IMR-90 (cell line): Measurements from ENCODE around the gene CAMK4. TPM values are rescaled to one million over a fixed set of nuclear protein-coding genes. Genes with fewer than 3 reads are reported as not detected.

ENCODE experiments used
- ATAC-seq: fragments of 200-7000 bp; cut with Tn5 transposase; 2 replicates; pipeline ENCODE4 v1.9.1; 2020; ENCODE audit warnings: low read depth, mild to moderate bottlenecking, moderate library complexity
- BruUV-seq: library from RNA; stranded (reverse); fragments of 400-500 nt; replicated peaks from 2 replicates; lab custom pipeline; 2021; lab: Mats Ljungman, UMichigan
- CTCF ChIA-PET: fragments of 300-600 bp; formaldehyde crosslinking; extraction: SDS; loops from one replicate; lab custom pipeline; 2021; ENCODE audit warnings: antibody characterized with exemption; lab: Yijun Ruan, JAX
- POLR2A ChIA-PET: fragments of 300-600 bp; sonication (Branson Sonifier 250); formaldehyde crosslinking; loops from one replicate; lab custom pipeline; 2022; ENCODE audit warnings: antibody characterized with exemption; ENCODE audit not compliant: unreplicated experiment; lab: Charles Lee
- DNase-seq: peaks from one replicate; pipeline ENCODE4 v3.0.0; 2013
- H2AFZ ChIP-seq: replicated peaks from 2 replicates; pipeline ENCODE3; 2013; ENCODE audit warnings: low read length, mild to moderate bottlenecking; ENCODE audit not compliant: poor library complexity
- H2AK5ac ChIP-seq: 2 replicates; pipeline ENCODE4 v1.6.1; 2013; ENCODE audit warnings: low read depth, low read length, inconsistent platforms
- H2AK9ac ChIP-seq: replicated peaks from 2 replicates; pipeline ENCODE3; 2013; ENCODE audit warnings: mild to moderate bottlenecking, low read depth, low read length, moderate library complexity; ENCODE audit not compliant: poor library complexity
- H2BK120ac ChIP-seq: 2 replicates; pipeline ENCODE4 v1.6.1; 2013; ENCODE audit warnings: low read depth, low read length, inconsistent platforms
- H2BK15ac ChIP-seq: 3 replicates; pipeline ENCODE4 v1.6.1; 2013; ENCODE audit warnings: low read depth, low read length, inconsistent platforms
- H2BK20ac ChIP-seq: 2 replicates; pipeline ENCODE4 v1.6.1; 2013; ENCODE audit warnings: low read depth, mild to moderate bottlenecking, inconsistent platforms, low read length, moderate library complexity
- H2BK5ac ChIP-seq: 2 replicates; pipeline ENCODE4 v1.6.1; 2013; ENCODE audit warnings: mild to moderate bottlenecking, low read depth, low read length, inconsistent platforms; ENCODE audit not compliant: poor library complexity, severe bottlenecking
- H3K14ac ChIP-seq: replicated peaks from 2 replicates; pipeline ENCODE4 v1.6.1; 2013; ENCODE audit warnings: low read depth, low read length, inconsistent platforms
- H3K18ac ChIP-seq: 2 replicates; pipeline ENCODE4 v1.6.1; 2013; ENCODE audit warnings: low read depth, low read length, control low read depth
- H3K23ac ChIP-seq: 2 replicates; pipeline ENCODE4 v1.6.1; 2013; ENCODE audit warnings: low read depth, low read length, inconsistent platforms
- H3K27ac ChIP-seq: 2 replicates; pipeline ENCODE4 v1.5.1; 2013; ENCODE audit warnings: mild to moderate bottlenecking, control low read depth, low read length; ENCODE audit not compliant: insufficient read depth
- H3K27me3 ChIP-seq: 2 replicates; pipeline ENCODE4 v1.6.1; 2013; ENCODE audit warnings: low read length; ENCODE audit not compliant: control insufficient read depth, insufficient read depth
- H3K36me3 ChIP-seq: 2 replicates; pipeline ENCODE4 v1.6.1; 2013; ENCODE audit warnings: low read length, mixed read lengths; ENCODE audit not compliant: control insufficient read depth, insufficient read depth
- H3K4ac ChIP-seq: 2 replicates; pipeline ENCODE4 v1.6.1; 2013; ENCODE audit warnings: low read depth, low read length, inconsistent platforms
- H3K4me1 ChIP-seq: 2 replicates; pipeline ENCODE4 v1.6.1; 2013; ENCODE audit warnings: low read length, mixed read lengths; ENCODE audit not compliant: control insufficient read depth, insufficient read depth
- H3K4me2 ChIP-seq: 2 replicates; pipeline ENCODE4 v1.6.1; 2013; ENCODE audit warnings: low read depth, mild to moderate bottlenecking, control low read depth, low read length, moderate library complexity
- H3K4me3 ChIP-seq: 2 replicates; pipeline ENCODE4 v1.5.1; 2013; ENCODE audit warnings: low read depth, mild to moderate bottlenecking, control low read depth, low read length, moderate library complexity; ENCODE audit not compliant: insufficient read depth
- H3K56ac ChIP-seq: 2 replicates; pipeline ENCODE4 v1.6.1; 2013; ENCODE audit warnings: low read length, inconsistent platforms; ENCODE audit not compliant: insufficient read depth; ENCODE audit errors: extremely low read depth
- H3K79me1 ChIP-seq, 2 experiments: 2 replicates each; pipeline ENCODE4 v1.6.1; 2013; ENCODE audit warnings: low read length in 2 of 2, inconsistent platforms in 1 of 2, low read depth in 1 of 2
- H3K9ac ChIP-seq: 2 replicates; pipeline ENCODE4 v1.6.1; 2013; ENCODE audit warnings: low read depth, low read length, control low read depth
- H3K9me1 ChIP-seq: 2 replicates; pipeline ENCODE4 v1.6.1; 2013; ENCODE audit warnings: low read length, inconsistent platforms; ENCODE audit not compliant: insufficient read depth
- H3K9me3 ChIP-seq: 2 replicates; pipeline ENCODE4 v1.6.1; 2013; ENCODE audit warnings: low read length; ENCODE audit not compliant: control insufficient read depth, insufficient read depth
- H4K20me1 ChIP-seq: 2 replicates; pipeline ENCODE4 v1.6.1; 2013; ENCODE audit warnings: low read length, inconsistent platforms; ENCODE audit not compliant: insufficient read depth
- H4K5ac ChIP-seq: 2 replicates; pipeline ENCODE4 v1.6.1; 2013; ENCODE audit warnings: mild to moderate bottlenecking, low read depth, low read length, control low read depth
- H4K8ac ChIP-seq, 2 experiments: 2 replicates each; pipeline ENCODE4 v1.6.1; 2013; ENCODE audit warnings: low read depth in 2 of 2, low read length in 2 of 2, control low read depth in 1 of 2, inconsistent platforms in 1 of 2
- H4K91ac ChIP-seq: 2 replicates; pipeline ENCODE4 v1.6.1; 2013; ENCODE audit warnings: low read depth, low read length, inconsistent platforms; ENCODE audit not compliant: insufficient read depth
- BHLHE40 ChIP-seq: fragments of 150-350 bp; IDR thresholded peaks from 2 replicates; pipeline ENCODE4 v1.6.1; 2016; ENCODE audit warnings: mild to moderate bottlenecking, low read depth, low read length
- CEBPB ChIP-seq: IDR thresholded peaks from 2 replicates; pipeline ENCODE4 v1.6.1; 2012; ENCODE audit warnings: low read depth, low read length, improper control_type of control experiment
- CHD1 ChIP-seq: IDR thresholded peaks from 2 replicates; pipeline ENCODE4 v1.6.1; 2012; ENCODE audit warnings: low read depth, low read length, improper control_type of control experiment
- CTCF ChIP-seq: conservative IDR thresholded peaks from 2 replicates; pipeline ENCODE4 v1.5.1; 2012; ENCODE audit warnings: mild to moderate bottlenecking, low read depth, low read length, improper control_type of control experiment
- ELK1 ChIP-seq: fragments of 150-350 bp; IDR thresholded peaks from 2 replicates; pipeline ENCODE4 v1.6.1; 2016; ENCODE audit warnings: low read depth, mild to moderate bottlenecking, low read length, moderate library complexity, borderline replicate concordance
- FOS ChIP-seq: fragments of 150-350 bp; IDR thresholded peaks from 2 replicates; pipeline ENCODE4 v1.6.1; 2016; ENCODE audit warnings: low read depth, low read length
- MAFK ChIP-seq: IDR thresholded peaks from 2 replicates; pipeline ENCODE4 v1.6.1; 2012; ENCODE audit warnings: low read depth, low read length, improper control_type of control experiment
- MAZ ChIP-seq: IDR thresholded peaks from 2 replicates; pipeline ENCODE4 v1.6.1; 2012; ENCODE audit warnings: low read depth, mild to moderate bottlenecking, low read length, improper control_type of control experiment, moderate library complexity, borderline replicate concordance
- MXI1 ChIP-seq: IDR thresholded peaks from 2 replicates; pipeline ENCODE4 v1.6.1; 2012; ENCODE audit warnings: low read depth, mild to moderate bottlenecking, low read length, moderate library complexity, borderline replicate concordance
- NFE2L2 ChIP-seq: fragments of 150-350 bp; IDR thresholded peaks from 2 replicates; pipeline ENCODE4 v1.6.1; 2016; ENCODE audit warnings: low read depth, mild to moderate bottlenecking, low read length
- POLR2A ChIP-seq: IDR thresholded peaks from 2 replicates; pipeline ENCODE4 v1.6.1; 2012; ENCODE audit warnings: mild to moderate bottlenecking, low read depth, low read length
- RAD21 ChIP-seq: IDR thresholded peaks from 2 replicates; pipeline ENCODE4 v1.6.1; 2012; ENCODE audit warnings: low read length, improper control_type of control experiment
- RCOR1 ChIP-seq: IDR thresholded peaks from 2 replicates; pipeline ENCODE4 v1.6.1; 2012; ENCODE audit warnings: mild to moderate bottlenecking, low read length, improper control_type of control experiment; ENCODE audit not compliant: insufficient replicate concordance
- RFX5 ChIP-seq: IDR thresholded peaks from 2 replicates; pipeline ENCODE4 v1.8.0; 2012; ENCODE audit warnings: low read depth, mild to moderate bottlenecking, low read length, moderate library complexity
- USF2 ChIP-seq: fragments of 150-350 bp; IDR thresholded peaks from 2 replicates; pipeline ENCODE4 v1.6.1; 2017; ENCODE audit warnings: mild to moderate bottlenecking, antibody characterized with exemption, low read length, low read depth
- WGBS, 2 experiments: methylation state at CpG; one replicate each; pipeline versions ENCODE4 v1.1.5 to v1.1.7; 2013; ENCODE audit warnings: missing lambda C conversion rate in 2 of 2; ENCODE audit not compliant: insufficient read length in 1 of 2; ENCODE audit errors: extremely low coverage in 2 of 2; 5-methylcytosine and 5-hydroxymethylcytosine counted together
- dilution Hi-C: fragments of 300-500 bp; cut with HindIII; formaldehyde crosslinking; loops from one replicate; pipeline ENCODE4 v1.14.3; 2018; ENCODE audit warnings: low sequenced_read_pairs; ENCODE audit not compliant: unreplicated experiment
- in situ Hi-C: fragments of 300-500 bp; cut with MboI; formaldehyde crosslinking; loops from 3 replicates; pipeline ENCODE4 v1.14.3; 2019; ENCODE audit warnings: low sequenced_read_pairs, inconsistent platforms, mixed read lengths
- intact Hi-C: fragments of 100-400 bp; cut with micrococcal nuclease; formaldehyde crosslinking; loops from 2 replicates; pipeline ENCODE4 v1.10.0; 2022
- polyA plus RNA-seq, 3 experiments: library from polyadenylated mRNA; depleted of rRNA; stranded (reverse); fragments of >200 nt; gene quantifications; 2 replicates each; pipeline ENCODE4 v1.2.3, GENCODE V29; 2012; ENCODE audit warnings: low replicate concordance in 1 of 3
- total RNA-seq: library from RNA; depleted of rRNA; stranded (reverse); fragments of >200 nt; gene quantifications from 2 replicates; pipeline ENCODE4 v1.2.3, GENCODE V29; 2012

CAMK4 gene
- total and polyA plus RNA-seq, 2 of the 4 experiments (the other 2 are of a cell fraction): 3.7 to 4.8 TPM

GRCh38 chr5:111387361-111387760 is 163.2 kb downstream of the CAMK4 start:
- Histone ChIP-seq H2AK9ac (no peak overlapping the region), H2BK20ac (no peak overlapping the region), H3K9me1 (0 out of 2 replicates have a peak, but pooled peaks cover 2% of the 10 kb centered on the region), H3K56ac (no peak overlapping the region), H4K20me1 (no peaks in the 10 kb centered on the region), H4K5ac (no peak overlapping the region), H2BK5ac (no peak overlapping the region), H2BK120ac (no peak overlapping the region), H2BK15ac (no peak overlapping the region), H3K9ac (no peak overlapping the region), H3K9me3 (no peaks in the 10 kb centered on the region), H3K36me3 (no peaks in the 10 kb centered on the region), H3K14ac (no peak overlapping the region), H4K91ac (no peak overlapping the region), H2AFZ (no peak overlapping the region), H2AK5ac (no peak overlapping the region), H3K4me3 (no peak overlapping the region), H3K27ac (no peak overlapping the region), H3K4ac (no peak overlapping the region), H4K8ac (no peak overlapping the region), H3K23ac (no peak overlapping the region), H3K27me3 (no peaks in the 10 kb centered on the region), H3K4me1 (no peaks in the 10 kb centered on the region; the same call in 1 of the 2 replicates), H3K18ac (no peak overlapping the region), H3K79me1 (no peaks in the 10 kb centered on the region), H3K4me2 (no peak overlapping the region)
- in situ Hi-C loops (no loop called here), intact Hi-C loops (no loop called here), dilution Hi-C loops (no loop called here)
- no TSS peak for BruUV-seq
- ChIA-PET POLR2A (no interaction called here), CTCF (no interaction called here)
- no CpG with 5 or more reads among the region's 1 CpG for WGBS, 2 experiments
- no peak for TF ChIP-seq RCOR1
- no peak for TF ChIP-seq FOS
- no peak for TF ChIP-seq NFE2L2
- no peak for TF ChIP-seq CTCF
- no peak for TF ChIP-seq MAFK
- no peak for TF ChIP-seq RAD21
- no peak for TF ChIP-seq CHD1
- TF ChIP-seq BHLHE40: no peak
- TF ChIP-seq CEBPB: no peak
- TF ChIP-seq MAZ: no peak
- no peak for TF ChIP-seq MXI1
- no peak for TF ChIP-seq RFX5
- TF ChIP-seq USF2: no peak
- TF ChIP-seq POLR2A: no peak
- TF ChIP-seq ELK1: no peak
- no peak for ATAC-seq
- DNase-seq: no peak
